Lower leg skin (tissue), 4 donors: ENCODE data around the gene SCRN2. TPM values are rescaled to one million over a fixed set of nuclear protein-coding genes. Genes with fewer than 3 reads are reported as not detected.

ENCODE experiments used
- DNase-seq, 2 donors: peaks; one replicate each; pipeline ENCODE4 v3.0.0-alpha.2; 2019; ENCODE audit warnings: low spot score in 2 of 2
- H3K4me3 ChIP-seq: fragments of 200-600 bp; sonication (generic); 2 replicates; pipeline ENCODE4 v1.5.1; 2017; ENCODE audit warnings: mild to moderate bottlenecking, low read depth; ENCODE audit not compliant: poor library complexity, severe bottlenecking
- CTCF ChIP-seq, 3 donors: fragments of 450-650 bp; IDR thresholded peaks; one replicate each; pipeline ENCODE4 v1.5.1; 2016; ENCODE audit warnings: antibody characterized with exemption in 3 of 3, mild to moderate bottlenecking in 3 of 3, moderate library complexity in 2 of 3
- POLR2A ChIP-seq, 2 donors: fragments of 450-650 bp; IDR thresholded peaks; one replicate each; pipeline ENCODE4 v1.6.1; 2016 to 2017; ENCODE audit warnings: antibody characterized with exemption in 2 of 2, mild to moderate bottlenecking in 1 of 2, moderate library complexity in 1 of 2
- WGBS, 2 donors: methylation state at CpG; one replicate each; pipeline ENCODE4 v1.1.5; 2018; 5-methylcytosine and 5-hydroxymethylcytosine counted together
- intact Hi-C: fragments of 100-400 bp; cut with DNase I; formaldehyde crosslinking; loops from one replicate; pipeline ENCODE4 v1.15.0; 2023; ENCODE audit warnings: low total_unique reads
- total RNA-seq, 4 donors: library from RNA; depleted of rRNA; stranded (reverse); fragments of >200 nt; gene quantifications; one replicate each; pipeline ENCODE4 v1.1.0, GENCODE V29; 2016

SCRN2 gene
- total RNA-seq, 4 donors from 2014 or later: 23.1 to 37.9 (median 28.3) TPM

- DNase-seq: no peak
- no peak overlapping the region for H3K4me3 ChIP-seq
- WGBS, 2 donors: 86 to 90% methylated on average over 11 of the region's 11 CpGs
- TF ChIP-seq POLR2A (IDR thresholded peaks at IDR 0.05) (no peak), CTCF (IDR thresholded peaks at IDR 0.05) (no peak)
- intact Hi-C loops: no loop called here
These were observed 26.9 kb upstream of the SCRN2 start for GRCh38 chr17:47867813-47868533.

DNA sequence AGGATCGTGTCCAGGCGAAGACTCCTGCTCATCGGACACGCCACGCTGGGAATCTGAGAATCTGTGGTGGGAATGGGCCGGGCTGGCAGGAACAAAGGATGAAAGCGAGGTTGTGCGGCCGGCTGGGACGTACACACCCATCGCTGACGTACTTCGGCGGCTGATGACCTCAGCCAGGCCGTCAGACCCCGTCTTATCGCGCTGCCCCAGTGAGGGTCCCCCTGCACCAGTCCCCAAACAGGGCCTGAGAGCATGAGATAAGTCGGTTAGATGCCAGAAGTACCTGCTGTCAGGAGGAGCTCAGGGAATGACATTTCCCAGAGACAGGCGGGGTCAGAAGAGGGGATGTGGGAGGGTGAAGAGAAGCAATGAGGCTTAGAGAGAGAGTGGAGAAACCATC, 25.9 kb upstream of the SCRN2 start:
- no peak overlapping the region for H3K4me3 ChIP-seq
- 62 to 65% methylated on average over 16 to 20 of the region's 20 CpGs for WGBS, 2 donors
- DNase-seq: no peak
- intact Hi-C loops: no loop called here
- TF ChIP-seq CTCF (IDR thresholded peaks at IDR 0.05) (no peak), POLR2A (IDR thresholded peaks at IDR 0.05) (no peak)

- TF ChIP-seq POLR2A (IDR thresholded peaks at IDR 0.05): no peak
- TF ChIP-seq CTCF (IDR thresholded peaks at IDR 0.05): no peak
- intact Hi-C loops: no loop called here
- no peak for DNase-seq
- no peak overlapping the region for H3K4me3 ChIP-seq
- 21 to 25% methylated on average over 7 of the region's 7 CpGs for WGBS, 2 donors
These were observed 23.7 kb upstream of the SCRN2 start for GRCh38 chr17:47864791-47865216.

DNA sequence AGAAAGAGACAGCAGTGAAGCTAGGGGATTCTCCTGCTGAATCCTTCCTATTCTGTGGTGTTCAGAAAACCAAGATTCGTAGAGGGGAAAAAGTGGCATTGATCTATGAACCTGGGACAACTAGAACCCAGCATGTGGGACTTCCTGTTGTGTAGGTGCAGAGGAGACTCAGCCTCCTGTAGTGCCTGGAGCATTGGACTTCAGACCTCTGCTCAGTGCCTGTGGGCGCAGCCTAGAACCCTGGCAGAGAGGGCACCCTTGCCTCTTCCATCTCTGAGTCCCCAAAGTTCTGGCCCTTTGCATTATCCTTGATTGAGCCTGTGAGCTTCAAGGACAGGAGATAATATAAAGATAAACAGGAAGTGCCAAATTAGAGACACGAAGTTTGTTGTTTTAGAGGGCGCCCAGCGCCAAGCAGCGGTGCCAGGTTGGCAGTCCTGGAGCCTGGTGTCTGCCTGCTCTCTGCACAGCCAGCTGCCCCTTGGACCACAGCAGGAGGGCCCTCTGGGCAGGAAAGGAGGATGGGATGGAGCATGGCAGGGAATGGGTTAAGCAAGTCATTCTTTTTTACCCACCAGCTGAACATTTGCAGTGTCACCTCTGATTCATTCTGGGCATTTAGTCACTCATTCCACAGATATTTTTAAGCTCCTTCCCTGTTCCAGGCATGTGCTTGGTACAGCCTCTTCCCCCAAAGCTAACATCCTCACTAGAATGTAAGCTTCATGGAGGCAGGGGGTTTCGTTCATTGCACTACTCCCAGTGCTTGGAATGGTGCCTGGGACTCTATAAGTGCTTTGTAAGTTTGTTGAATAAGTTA, 21.8 kb upstream of the SCRN2 start:
- DNase-seq: no peak
- no peak overlapping the region for H3K4me3 ChIP-seq
- WGBS, 2 donors: 50 to 64% methylated on average over 7 of the region's 7 CpGs
- intact Hi-C loops: no loop called here
- TF ChIP-seq POLR2A (IDR thresholded peaks at IDR 0.05): no peak
- TF ChIP-seq CTCF (IDR thresholded peaks at IDR 0.05): no peak

DNA sequence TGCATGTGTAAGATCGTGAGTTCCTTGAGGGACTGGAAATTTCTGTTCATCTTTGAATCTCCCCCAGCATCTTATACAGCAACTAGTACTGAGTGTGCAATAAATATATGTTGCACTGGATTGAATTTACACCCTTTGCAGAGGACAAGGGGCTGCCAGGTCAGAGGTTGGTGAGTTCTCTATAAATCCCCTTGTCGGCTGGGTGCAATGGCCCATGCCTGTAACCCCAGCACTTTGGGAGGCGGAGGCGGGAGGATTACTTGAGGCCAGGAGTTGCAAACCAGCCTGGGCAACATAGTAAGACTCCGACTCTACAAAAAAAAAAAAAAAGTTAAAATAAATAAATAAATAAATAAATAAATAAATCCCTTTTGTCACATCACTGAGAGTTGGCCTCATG, 19.3 kb upstream of the SCRN2 start:
- WGBS, 2 donors: 81 to 89% methylated on average over 5 of the region's 5 CpGs
- TF ChIP-seq CTCF (IDR thresholded peaks at IDR 0.05) (no peak), POLR2A (IDR thresholded peaks at IDR 0.05) (no peak)
- no peak overlapping the region for H3K4me3 ChIP-seq
- intact Hi-C loops: no loop called here
- no peak for DNase-seq
